HCT116 (cell line): ENCODE measurements around the gene DHRS9.

ENCODE experiments used
- CTCF ChIP-seq, 3 experiments: fragments of 200-600 bp in 1 of 3; sonication (generic) in 1 of 3; IDR thresholded peaks in 2 of 3; conservative IDR thresholded peaks in 1 of 3; 2 replicates each; pipeline ENCODE4 v1.5.1; 2012 to 2017; ENCODE audit warnings: low read depth in 2 of 3, low read length in 2 of 3, antibody characterized with exemption in 1 of 3, borderline replicate concordance in 1 of 3, control low read depth in 1 of 3, mild to moderate bottlenecking in 1 of 3, mixed read lengths in 1 of 3, mixed run types in 1 of 3, moderate library complexity in 1 of 3; ENCODE audit not compliant: insufficient read depth in 1 of 3
- RAD21 ChIP-seq: IDR thresholded peaks from 2 replicates; pipeline ENCODE4 v1.6.1; 2012; ENCODE audit warnings: low read depth, mild to moderate bottlenecking
- SRF ChIP-seq: IDR thresholded peaks from 2 replicates; pipeline ENCODE4 v1.6.1; 2012; ENCODE audit warnings: low read depth
- YY1 ChIP-seq: IDR thresholded peaks from 2 replicates; pipeline ENCODE4 v1.6.1; 2011; ENCODE audit warnings: low read length, low read depth, moderate library complexity, mild to moderate bottlenecking; ENCODE audit not compliant: insufficient replicate concordance; ENCODE audit errors: extremely low read depth
- TF ChIP-seq, protein P1 (sequence below): IDR thresholded peaks from 2 replicates; pipeline ENCODE4 v1.6.1; 2011; ENCODE audit warnings: mild to moderate bottlenecking, low read length, moderate library complexity; ENCODE audit not compliant: insufficient replicate concordance; ENCODE audit errors: extremely low read depth

GRCh38 chr2:169119123-169119760 lies 49.9 kb downstream of the DHRS9 start:
- TF ChIP-seq YY1 = no peak
- TF ChIP-seq RAD21 = no peak
- no peak for TF ChIP-seq CTCF (IDR thresholded peaks at IDR 0.05 in 2 of 3, conservative IDR thresholded peaks at IDR 0.05 in 1 of 3; ENCODE audit: borderline replicate concordance in 1 of 3, insufficient read depth in 1 of 3, low read depth in 2 of 3, low read length in 2 of 3)
- TF ChIP-seq, protein P1, sequence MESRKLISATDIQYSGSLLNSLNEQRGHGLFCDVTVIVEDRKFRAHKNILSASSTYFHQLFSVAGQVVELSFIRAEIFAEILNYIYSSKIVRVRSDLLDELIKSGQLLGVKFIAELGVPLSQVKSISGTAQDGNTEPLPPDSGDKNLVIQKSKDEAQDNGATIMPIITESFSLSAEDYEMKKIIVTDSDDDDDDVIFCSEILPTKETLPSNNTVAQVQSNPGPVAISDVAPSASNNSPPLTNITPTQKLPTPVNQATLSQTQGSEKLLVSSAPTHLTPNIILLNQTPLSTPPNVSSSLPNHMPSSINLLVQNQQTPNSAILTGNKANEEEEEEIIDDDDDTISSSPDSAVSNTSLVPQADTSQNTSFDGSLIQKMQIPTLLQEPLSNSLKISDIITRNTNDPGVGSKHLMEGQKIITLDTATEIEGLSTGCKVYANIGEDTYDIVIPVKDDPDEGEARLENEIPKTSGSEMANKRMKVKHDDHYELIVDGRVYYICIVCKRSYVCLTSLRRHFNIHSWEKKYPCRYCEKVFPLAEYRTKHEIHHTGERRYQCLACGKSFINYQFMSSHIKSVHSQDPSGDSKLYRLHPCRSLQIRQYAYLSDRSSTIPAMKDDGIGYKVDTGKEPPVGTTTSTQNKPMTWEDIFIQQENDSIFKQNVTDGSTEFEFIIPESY = no peak
- TF ChIP-seq SRF = no peak
